IPS-20b (cell line): ENCODE results near the gene PLCB2.

ENCODE experiments used
- H3K27ac ChIP-seq: one replicate; pipeline ENCODE4 v1.5.1; 2013; ENCODE audit warnings: low read length
- H3K27me3 ChIP-seq: 2 replicates; pipeline ENCODE4 v1.6.1; 2013; ENCODE audit warnings: mild to moderate bottlenecking, low read length, inconsistent platforms; ENCODE audit not compliant: insufficient read depth
- H3K36me3 ChIP-seq: 2 replicates; pipeline ENCODE4 v1.6.1; 2013; ENCODE audit warnings: low read depth, mild to moderate bottlenecking, inconsistent platforms, low read length, moderate library complexity; ENCODE audit not compliant: insufficient read depth
- H3K4me1 ChIP-seq: 2 replicates; pipeline ENCODE4 v1.6.1; 2013; ENCODE audit warnings: mild to moderate bottlenecking, control low read depth, inconsistent platforms, low read length, moderate library complexity; ENCODE audit not compliant: insufficient read depth
- H3K4me3 ChIP-seq: 2 replicates; pipeline ENCODE4 v1.5.1; 2013; ENCODE audit warnings: mild to moderate bottlenecking, low read length, inconsistent platforms
- H3K9ac ChIP-seq: 2 replicates; pipeline ENCODE4 v1.6.1; 2013; ENCODE audit warnings: low read depth, mild to moderate bottlenecking, inconsistent platforms, low read length, moderate library complexity
- H3K9me3 ChIP-seq: 2 replicates; pipeline ENCODE4 v1.6.1; 2013; ENCODE audit warnings: mild to moderate bottlenecking, low read depth, low read length, inconsistent platforms; ENCODE audit not compliant: insufficient read depth

Gene PLCB2

GRCh38 chr15:40249477-40250303 is 58.0 kb downstream of the PLCB2 start:
- Histone ChIP-seq H3K9me3 (no peaks in the 10 kb centered on the region), H3K36me3 (no peaks in the 10 kb centered on the region), H3K4me3 (no peak overlapping the region), H3K27ac (no peak overlapping the region), H3K4me1 (0 out of 2 replicates have a peak, but pooled peaks cover 4% of the 10 kb centered on the region), H3K9ac (no peak overlapping the region), H3K27me3 (peaks cover 49% of the 10 kb centered on the region)

GRCh38 chr15:40248006-40248783 is 59.5 kb downstream of the PLCB2 start:
- Histone ChIP-seq H3K4me3 (no peak overlapping the region), H3K4me1 (0 out of 2 replicates have a peak, but pooled peaks cover 4% of the 10 kb centered on the region), H3K27ac (no peak overlapping the region), H3K9me3 (no peaks in the 10 kb centered on the region), H3K9ac (no peak overlapping the region), H3K36me3 (no peaks in the 10 kb centered on the region), H3K27me3 (peaks cover 34% of the 10 kb centered on the region)

- H3K4me3 ChIP-seq, result no peak overlapping the region
- H3K27me3 ChIP-seq, result peaks cover 27% of the 10 kb centered on the region
- no peaks in the 10 kb centered on the region for H3K9me3 ChIP-seq
- H3K36me3 ChIP-seq, result no peaks in the 10 kb centered on the region
- no peak overlapping the region for H3K9ac ChIP-seq
- no peak overlapping the region for H3K27ac ChIP-seq
- H3K4me1 ChIP-seq, result 0 out of 2 replicates have a peak, but pooled peaks cover 4% of the 10 kb centered on the region
These were observed 60.2 kb downstream of the PLCB2 start for GRCh38 chr15:40247406-40247971.

- Histone ChIP-seq H3K27me3 (peaks cover 19% of the 10 kb centered on the region), H3K9ac (no peak overlapping the region), H3K36me3 (no peaks in the 10 kb centered on the region), H3K4me3 (no peak overlapping the region), H3K27ac (no peak overlapping the region), H3K9me3 (no peaks in the 10 kb centered on the region), H3K4me1 (0 out of 2 replicates have a peak, but pooled peaks cover 4% of the 10 kb centered on the region)
These were observed 61.0 kb downstream of the PLCB2 start for GRCh38 chr15:40246496-40247280.

GRCh38 chr15:40245666-40246450 is 61.9 kb downstream of the PLCB2 start:
- peaks cover 10% of the 10 kb centered on the region for H3K27me3 ChIP-seq
- H3K4me1 ChIP-seq, result 0 out of 2 replicates have a peak, but pooled peaks cover 4% of the 10 kb centered on the region
- H3K9me3 ChIP-seq, result no peaks in the 10 kb centered on the region
- no peak overlapping the region for H3K9ac ChIP-seq
- H3K4me3 ChIP-seq, result no peak overlapping the region
- no peaks in the 10 kb centered on the region for H3K36me3 ChIP-seq
- H3K27ac ChIP-seq, result no peak overlapping the region

- H3K27ac ChIP-seq, result no peak overlapping the region
- H3K4me1 ChIP-seq, result 0 out of 2 replicates have a peak, but pooled peaks cover 4% of the 10 kb centered on the region
- H3K9me3 ChIP-seq, result no peaks in the 10 kb centered on the region
- peaks cover 2% of the 10 kb centered on the region; the same call in 1 of the 2 replicates for H3K27me3 ChIP-seq
- no peak overlapping the region for H3K4me3 ChIP-seq
- no peak overlapping the region for H3K9ac ChIP-seq
- H3K36me3 ChIP-seq, result no peaks in the 10 kb centered on the region
These were observed 62.7 kb downstream of the PLCB2 start for GRCh38 chr15:40244961-40245523.

- peaks cover 5% of the 10 kb centered on the region for H3K27me3 ChIP-seq
- H3K36me3 ChIP-seq, result no peaks in the 10 kb centered on the region
- no peak overlapping the region for H3K9ac ChIP-seq
These were observed 64.5 kb downstream of the PLCB2 start for GRCh38 chr15:40243126-40243810.

GRCh38 chr15:40242601-40243000 is 65.1 kb downstream of the PLCB2 start:
- Histone ChIP-seq H3K27ac (no peak overlapping the region), H3K9me3 (no peaks in the 10 kb centered on the region), H3K27me3 (peaks cover 12% of the 10 kb centered on the region), H3K36me3 (no peaks in the 10 kb centered on the region), H3K4me3 (no peak overlapping the region), H3K4me1 (peaks cover 11% of the 10 kb centered on the region; the same call in 1 of the 2 replicates), H3K9ac (no peak overlapping the region)

More at GRCh38 chr15:40243126-40243810, 64.5 kb downstream of the PLCB2 start:
- Histone ChIP-seq H3K4me1 (peaks cover 11% of the 10 kb centered on the region; the same call in 1 of the 2 replicates), H3K4me3 (no peak overlapping the region), H3K27ac (no peak overlapping the region), H3K9me3 (no peaks in the 10 kb centered on the region)

GRCh38 chr15:40242213-40242599 is 65.5 kb downstream of the PLCB2 start:
- no peaks in the 10 kb centered on the region for H3K36me3 ChIP-seq
- no peak overlapping the region for H3K9ac ChIP-seq
- peaks cover 11% of the 10 kb centered on the region; the same call in 1 of the 2 replicates for H3K4me1 ChIP-seq
- H3K27me3 ChIP-seq, result peaks cover 16% of the 10 kb centered on the region
- H3K4me3 ChIP-seq, result no peak overlapping the region
- H3K9me3 ChIP-seq, result no peaks in the 10 kb centered on the region
- H3K27ac ChIP-seq, result no peak overlapping the region
